EL (cell line): Measurements from ENCODE around the gene MKRN3.
"Not testable (repeated sequence)": the region's sequence is repeated elsewhere in the genome, so short reads cannot be mapped to it uniquely, and the experiment has no call there.

Experiments used
- DNase-seq: peaks from one replicate; pipeline ENCODE4 v3.0.0-alpha.2; 2016

The MKRN3 gene

GRCh38 chr15:23589012-23589411 lies 23.5 kb downstream of the MKRN3 start:
- DNase-seq = no peak

DNA sequence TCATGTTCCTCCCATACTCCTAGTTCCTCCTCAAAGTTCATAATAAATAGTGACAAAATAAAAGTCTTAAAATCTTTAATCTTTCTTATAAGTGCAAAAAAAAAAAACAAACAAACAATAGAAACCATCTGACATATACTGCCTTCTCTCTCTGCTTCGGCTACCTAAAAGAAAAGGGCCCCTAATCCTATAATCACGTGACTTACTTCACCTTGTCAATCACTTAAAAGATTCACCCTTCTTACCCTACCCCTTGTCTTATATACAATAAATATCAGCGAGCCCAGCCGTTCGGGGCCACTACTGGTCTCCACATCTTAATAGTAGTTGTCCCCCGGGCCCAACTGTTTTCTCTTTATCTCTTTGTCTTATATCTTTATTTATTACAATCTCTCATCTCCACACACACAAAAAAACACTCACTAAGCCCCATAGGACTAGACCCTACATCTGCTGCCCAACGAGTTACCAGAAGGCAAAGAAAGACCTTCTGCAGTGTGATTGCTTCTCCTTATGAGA lies 28.8 kb downstream of the MKRN3 start:
- no peak for DNase-seq

GRCh38 chr15:23595368-23595767 lies 29.9 kb downstream of the MKRN3 start:
- DNase-seq = no peak

GRCh38 chr15:23596736-23597135 lies 31.3 kb downstream of the MKRN3 start:
- DNase-seq = no peak

DNA sequence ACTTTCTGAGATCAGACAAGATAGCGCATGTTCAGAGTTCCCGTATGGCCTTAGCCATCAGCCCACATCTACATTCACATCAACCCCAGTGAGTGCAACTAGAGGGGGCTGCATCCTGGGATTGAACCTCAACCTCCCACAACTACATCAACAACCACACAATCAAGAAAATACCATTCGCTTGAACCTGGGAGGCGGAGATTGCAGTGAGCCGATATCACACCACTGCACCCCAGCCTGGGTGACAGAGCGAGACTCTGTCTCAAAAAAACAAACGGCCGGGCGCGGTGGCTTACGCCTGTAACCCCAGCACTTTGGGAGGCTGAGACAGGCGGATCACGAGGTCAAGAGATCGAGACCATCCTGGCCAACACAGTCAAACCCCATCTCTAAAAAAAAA lies 31.8 kb downstream of the MKRN3 start:
- DNase-seq = not testable (repeated sequence)

- no peak for DNase-seq
Observed at GRCh38 chr15:23599053-23599452, 33.6 kb downstream of the MKRN3 start.

- no peak for DNase-seq
Observed at GRCh38 chr15:23602124-23602523, 36.6 kb downstream of the MKRN3 start.

DNA sequence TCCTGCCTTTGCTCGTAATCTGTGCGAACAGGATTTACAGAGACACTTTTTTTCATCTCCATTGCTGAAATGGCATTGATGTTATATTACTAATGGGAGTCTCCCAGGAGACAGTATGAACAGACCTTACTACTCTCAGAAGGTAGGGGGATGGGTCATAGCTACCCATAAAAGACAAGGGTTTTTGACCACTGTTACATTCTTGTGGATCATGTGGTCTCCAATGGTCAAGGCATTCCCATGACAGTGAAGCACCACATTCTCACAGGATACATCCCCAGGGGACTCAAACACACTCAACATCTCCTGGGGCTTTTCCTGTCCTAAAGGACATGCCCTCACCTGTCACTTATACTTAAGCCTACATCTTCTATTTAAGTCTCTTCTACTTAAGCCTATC lies 40.8 kb downstream of the MKRN3 start:
- no peak for DNase-seq

GRCh38 chr15:23616536-23616935 lies 51.1 kb downstream of the MKRN3 start:
- no peak for DNase-seq
